PC-3 (cell line): ENCODE results near the gene CCDC169.
"Not testable (repeated sequence)": the region's sequence is repeated elsewhere in the genome, so short reads cannot be mapped to it uniquely, and the experiment has no call there.

ENCODE experiments used
- EZH2 ChIP-seq: fragments of 300-600 bp; sonication (generic); IDR thresholded peaks from one replicate; pipeline ENCODE4 v1.6.1; 2017; ENCODE audit warnings: antibody characterized with exemption, mild to moderate bottlenecking, low read length; ENCODE audit not compliant: unreplicated experiment
- TF ChIP-seq, protein P1 (sequence below): fragments of 300-600 bp; sonication (generic); conservative IDR thresholded peaks from 2 replicates; pipeline ENCODE4 v1.5.1; 2017; ENCODE audit warnings: antibody characterized with exemption, low read depth, mild to moderate bottlenecking, low read length

DNA sequence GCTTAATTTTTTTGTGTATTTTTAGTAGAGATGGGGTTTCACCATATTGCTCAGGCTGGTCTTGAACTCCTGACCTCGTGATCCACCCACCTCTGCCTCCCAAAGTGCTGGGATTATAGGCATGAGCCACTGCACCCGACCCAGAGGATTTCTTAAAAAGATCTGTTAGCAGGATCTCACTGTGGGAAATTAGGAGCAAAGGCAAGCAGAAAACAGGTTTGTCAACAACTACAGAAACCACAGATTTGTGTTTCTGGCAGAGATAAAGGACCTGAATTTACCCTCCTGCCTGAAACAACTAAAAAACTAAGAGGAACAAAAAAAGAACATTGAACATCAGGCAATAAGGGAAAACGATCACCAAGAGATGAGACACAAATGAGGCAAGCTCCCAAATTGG is 1.9 kb upstream of the CCDC169 start:
- TF ChIP-seq EZH2, result not testable (repeated sequence)
- TF ChIP-seq, protein P1, sequence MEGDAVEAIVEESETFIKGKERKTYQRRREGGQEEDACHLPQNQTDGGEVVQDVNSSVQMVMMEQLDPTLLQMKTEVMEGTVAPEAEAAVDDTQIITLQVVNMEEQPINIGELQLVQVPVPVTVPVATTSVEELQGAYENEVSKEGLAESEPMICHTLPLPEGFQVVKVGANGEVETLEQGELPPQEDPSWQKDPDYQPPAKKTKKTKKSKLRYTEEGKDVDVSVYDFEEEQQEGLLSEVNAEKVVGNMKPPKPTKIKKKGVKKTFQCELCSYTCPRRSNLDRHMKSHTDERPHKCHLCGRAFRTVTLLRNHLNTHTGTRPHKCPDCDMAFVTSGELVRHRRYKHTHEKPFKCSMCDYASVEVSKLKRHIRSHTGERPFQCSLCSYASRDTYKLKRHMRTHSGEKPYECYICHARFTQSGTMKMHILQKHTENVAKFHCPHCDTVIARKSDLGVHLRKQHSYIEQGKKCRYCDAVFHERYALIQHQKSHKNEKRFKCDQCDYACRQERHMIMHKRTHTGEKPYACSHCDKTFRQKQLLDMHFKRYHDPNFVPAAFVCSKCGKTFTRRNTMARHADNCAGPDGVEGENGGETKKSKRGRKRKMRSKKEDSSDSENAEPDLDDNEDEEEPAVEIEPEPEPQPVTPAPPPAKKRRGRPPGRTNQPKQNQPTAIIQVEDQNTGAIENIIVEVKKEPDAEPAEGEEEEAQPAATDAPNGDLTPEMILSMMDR, result not testable (repeated sequence)
